ENCODE data around the gene STARD5. TPM values are rescaled to one million over a fixed set of nuclear protein-coding genes. Genes with fewer than 3 reads are reported as not detected.
A peak's percentile ranks its signal among the peaks of the same experiment; 100 is the strongest.

The STARD5 gene
- total RNA-seq, 4 donors from 2014 or later: 1.3 to 6.7 (median 4.1) TPM

- Histone ChIP-seq H3K9me3 (no peaks in the 10 kb centered on the region), H3K27me3 (no peaks in the 10 kb centered on the region), H3K36me3 (peaks cover 0 to 29% of the 10 kb centered on the region in 2 donors), H3K4me1 (peaks cover 0 to 27% (median 3%) of the 10 kb centered on the region in 3 donors), H3K27ac (peak overlapping the region in 2 of 4 donors; percentile 17 to 29), H3K4me3 (no peak overlapping the region)
- TF ChIP-seq POLR2A (IDR thresholded peaks at IDR 0.05) (no peak), EP300 (IDR thresholded peaks at IDR 0.05) (no peak), CTCF (IDR thresholded peaks at IDR 0.05) (no peak), POLR2AphosphoS5 (IDR thresholded peaks at IDR 0.05) (no peak)
- WGBS, 2 donors (ENCODE audit: low coverage in 1 of 2): 39 to 55% methylated on average over 3 to 6 of the region's 9 CpGs
- ATAC-seq: no peak
Measured at GRCh38 chr15:81293728-81294515, 30.0 kb downstream of the STARD5 start.

- TF ChIP-seq CTCF (IDR thresholded peaks at IDR 0.05) (no peak), POLR2A (IDR thresholded peaks at IDR 0.05) (no peak)
- peaks cover 0 to 27% (median 3%) of the 10 kb centered on the region in 3 donors for H3K4me1 ChIP-seq
- H3K4me3 ChIP-seq: no peak overlapping the region
- peaks cover 0 to 21% of the 10 kb centered on the region in 2 donors for H3K36me3 ChIP-seq
- ATAC-seq: no peak
- H3K27ac ChIP-seq: no peak overlapping the region
- no peaks in the 10 kb centered on the region for H3K27me3 ChIP-seq
- H3K9me3 ChIP-seq: no peaks in the 10 kb centered on the region
- no CpG with 5 or more reads among the region's 12 CpGs for WGBS, 2 donors (ENCODE audit: low coverage in 1 of 2)
Measured at GRCh38 chr15:81292523-81293001, 31.4 kb downstream of the STARD5 start.

- no peak overlapping the region for H3K4me3 ChIP-seq
- TF ChIP-seq POLR2A (IDR thresholded peaks at IDR 0.05) (no peak), EP300 (IDR thresholded peaks at IDR 0.05) (no peak), POLR2AphosphoS5 (IDR thresholded peaks at IDR 0.05) (no peak), CTCF (IDR thresholded peaks at IDR 0.05) (no peak)
- WGBS, 2 donors (ENCODE audit: low coverage in 1 of 2): 100% methylated on average over 2 of the region's 5 CpGs; no CpG with 5 or more reads in 1 of the 2 donors
- ATAC-seq: no peak
- no peaks in the 10 kb centered on the region for H3K27me3 ChIP-seq
- peaks cover 0 to 27% (median 3%) of the 10 kb centered on the region in 3 donors for H3K4me1 ChIP-seq
- H3K9me3 ChIP-seq: no peaks in the 10 kb centered on the region
- peaks cover 0 to 21% of the 10 kb centered on the region in 2 donors for H3K36me3 ChIP-seq
- H3K27ac ChIP-seq: no peak overlapping the region
Measured at GRCh38 chr15:81291916-81292522, 31.9 kb downstream of the STARD5 start.

GRCh38 chr15:81289910-81290309, 34.0 kb downstream of the STARD5 start:
- 84 to 100% methylated on average over 3 to 4 of the region's 4 CpGs for WGBS, 2 donors (ENCODE audit: low coverage in 1 of 2)
- H3K4me3 ChIP-seq: no peak overlapping the region
- H3K9me3 ChIP-seq: no peaks in the 10 kb centered on the region
- H3K4me1 ChIP-seq: peaks cover 0 to 13% (median 0%) of the 10 kb centered on the region in 3 donors
- no peak overlapping the region for H3K27ac ChIP-seq
- no peak for ATAC-seq
- H3K27me3 ChIP-seq: no peaks in the 10 kb centered on the region
- H3K36me3 ChIP-seq: peaks cover 0 to 21% of the 10 kb centered on the region in 2 donors
- TF ChIP-seq POLR2AphosphoS5 (IDR thresholded peaks at IDR 0.05) (no peak), EP300 (IDR thresholded peaks at IDR 0.05) (no peak), CTCF (IDR thresholded peaks at IDR 0.05) (no peak), POLR2A (IDR thresholded peaks at IDR 0.05) (no peak)
